HEK293 (cell line): Measurements from ENCODE around the gene TMF1.

Source experiments
- CTCF ChIA-PET: fragments of 350-600 bp; formaldehyde crosslinking; extraction: SDS; loops from one replicate; lab custom pipeline; 2021; ENCODE audit warnings: antibody characterized with exemption; lab: Yijun Ruan, JAX
- POLR2A ChIA-PET: fragments of 300-600 bp; formaldehyde crosslinking; extraction: SDS; loops from one replicate; lab custom pipeline; 2020; ENCODE audit warnings: antibody characterized with exemption, inconsistent platforms; lab: Yijun Ruan, JAX
- H3K27ac ChIP-seq: fragments of 200-500 bp; sonication (Bioruptor generic); 2 replicates; pipeline ENCODE4 v1.5.1; 2014; ENCODE audit warnings: low read depth, low read length, control low read depth, inconsistent platforms; ENCODE audit errors: extremely low read depth
- H3K36me3 ChIP-seq, 2 experiments: fragments of 200-500 bp in 1 of 2; sonication (Bioruptor generic) in 1 of 2; 1 replicate in 1 of 2; 2 replicates in 1 of 2; pipeline ENCODE4 v1.5.1; 2014 to 2017; ENCODE audit warnings: inconsistent platforms in 2 of 2, low read length in 2 of 2; ENCODE audit not compliant: control insufficient read depth in 2 of 2, insufficient read depth in 1 of 2
- H3K4me1 ChIP-seq: fragments of 200-500 bp; sonication (Bioruptor generic); 2 replicates; pipeline ENCODE4 v1.5.1; 2014; ENCODE audit warnings: mild to moderate bottlenecking, low read length, inconsistent platforms; ENCODE audit not compliant: control insufficient read depth, insufficient read depth
- H3K4me3 ChIP-seq: 2 replicates; pipeline ENCODE4 v1.5.1; 2011; ENCODE audit warnings: low read depth, mild to moderate bottlenecking, control low read depth, low read length, moderate library complexity
- H3K9me3 ChIP-seq: fragments of 200-500 bp; sonication (Bioruptor generic); 2 replicates; pipeline ENCODE4 v1.5.1; 2014; ENCODE audit warnings: low read depth, low read length, inconsistent platforms; ENCODE audit not compliant: control insufficient read depth, insufficient read depth
- GLI2 ChIP-seq: fragments of 450-650 bp; formaldehyde crosslinking; IDR thresholded peaks from 2 replicates; pipeline ENCODE4; 2017; ENCODE audit warnings: missing biosample characterization, missing genetic modification characterization, low read depth, borderline replicate concordance
- GLIS2 ChIP-seq: fragments of 450-650 bp; formaldehyde crosslinking; IDR thresholded peaks from 2 replicates; pipeline ENCODE4 v1.5.1; 2016; ENCODE audit warnings: missing biosample characterization, missing genetic modification characterization
- KLF10 ChIP-seq: fragments of 450-650 bp; IDR thresholded peaks from 2 replicates; pipeline ENCODE4 v1.5.1; 2018; ENCODE audit warnings: missing biosample characterization, mild to moderate bottlenecking, missing genetic modification characterization
- MYNN ChIP-seq: fragments of 450-650 bp; formaldehyde crosslinking; IDR thresholded peaks from 2 replicates; pipeline ENCODE4 v1.5.1; 2016; ENCODE audit warnings: missing biosample characterization, missing genetic modification characterization, borderline replicate concordance
- YY1 ChIP-seq: fragments of 450-650 bp; formaldehyde crosslinking; IDR thresholded peaks from 2 replicates; pipeline ENCODE4 v1.5.1; 2018; ENCODE audit warnings: missing biosample characterization, missing genetic modification characterization
- ZBTB20 ChIP-seq: fragments of 450-650 bp; formaldehyde crosslinking; IDR thresholded peaks from 2 replicates; pipeline ENCODE4 v1.5.1; 2016; ENCODE audit warnings: missing biosample characterization, missing genetic modification characterization
- ZBTB7A ChIP-seq: fragments of 450-650 bp; formaldehyde crosslinking; IDR thresholded peaks from 2 replicates; pipeline ENCODE4 v1.5.1; 2016; ENCODE audit warnings: low read depth, missing biosample characterization, missing genetic modification characterization
- ZNF121 ChIP-seq: fragments of 450-650 bp; formaldehyde crosslinking; IDR thresholded peaks from 2 replicates; pipeline ENCODE4 v1.5.1; 2016; ENCODE audit warnings: missing biosample characterization, missing genetic modification characterization
- ZNF146 ChIP-seq: fragments of 450-650 bp; formaldehyde crosslinking; IDR thresholded peaks from 2 replicates; pipeline ENCODE4 v1.5.1; 2016; ENCODE audit warnings: missing biosample characterization, missing genetic modification characterization
- ZNF280D ChIP-seq: fragments of 450-650 bp; formaldehyde crosslinking; IDR thresholded peaks from 2 replicates; pipeline ENCODE4 v1.5.1; 2016; ENCODE audit warnings: missing biosample characterization, missing genetic modification characterization
- ZNF292 ChIP-seq: fragments of 450-650 bp; formaldehyde crosslinking; IDR thresholded peaks from 2 replicates; pipeline ENCODE4 v1.5.1; 2016; ENCODE audit warnings: low read depth, missing biosample characterization, missing genetic modification characterization, borderline replicate concordance
- ZNF311 ChIP-seq: fragments of 450-650 bp; formaldehyde crosslinking; IDR thresholded peaks from 2 replicates; pipeline ENCODE4 v1.5.1; 2017; ENCODE audit warnings: missing biosample characterization, missing genetic modification characterization, borderline replicate concordance
- ZNF335 ChIP-seq: fragments of 450-650 bp; formaldehyde crosslinking; conservative IDR thresholded peaks from 2 replicates; pipeline ENCODE4 v1.5.1; 2016; ENCODE audit warnings: missing biosample characterization, missing genetic modification characterization
- ZNF513 ChIP-seq: fragments of 450-650 bp; IDR thresholded peaks from 2 replicates; pipeline ENCODE4 v1.5.1; 2018; ENCODE audit warnings: missing biosample characterization, missing genetic modification characterization
- ZNF530 ChIP-seq: fragments of 450-650 bp; formaldehyde crosslinking; IDR thresholded peaks from 2 replicates; pipeline ENCODE4 v1.5.1; 2016; ENCODE audit warnings: low read depth, missing biosample characterization, missing genetic modification characterization
- ZNF548 ChIP-seq: fragments of 450-650 bp; formaldehyde crosslinking; IDR thresholded peaks from 2 replicates; pipeline ENCODE4 v1.5.1; 2016; ENCODE audit warnings: missing biosample characterization, missing genetic modification characterization
- ZNF580 ChIP-seq: fragments of 450-650 bp; formaldehyde crosslinking; IDR thresholded peaks from 2 replicates; pipeline ENCODE4 v1.5.1; 2016; ENCODE audit warnings: missing biosample characterization, missing genetic modification characterization
- ZNF596 ChIP-seq: fragments of 450-650 bp; IDR thresholded peaks from 2 replicates; pipeline ENCODE4 v1.5.0; 2018; ENCODE audit warnings: missing biosample characterization, mild to moderate bottlenecking, missing genetic modification characterization, moderate library complexity
- ZNF701 ChIP-seq: fragments of 450-650 bp; formaldehyde crosslinking; IDR thresholded peaks from 2 replicates; pipeline ENCODE4 v1.5.1; 2016; ENCODE audit warnings: missing biosample characterization, missing genetic modification characterization
- ZNF704 ChIP-seq: fragments of 450-650 bp; formaldehyde crosslinking; IDR thresholded peaks from 2 replicates; pipeline ENCODE4 v1.5.1; 2016; ENCODE audit warnings: missing biosample characterization, missing genetic modification characterization
- ZNF707 ChIP-seq: fragments of 450-650 bp; formaldehyde crosslinking; IDR thresholded peaks from 2 replicates; pipeline ENCODE4 v1.5.1; 2016; ENCODE audit warnings: missing biosample characterization, missing genetic modification characterization
- ZNF777 ChIP-seq: fragments of 450-650 bp; formaldehyde crosslinking; IDR thresholded peaks from 2 replicates; pipeline ENCODE4 v1.5.1; 2017; ENCODE audit warnings: missing biosample characterization, missing genetic modification characterization, borderline replicate concordance
- ZNF791 ChIP-seq: fragments of 450-650 bp; formaldehyde crosslinking; IDR thresholded peaks from 2 replicates; pipeline ENCODE4 v1.5.1; 2016; ENCODE audit warnings: missing biosample characterization, missing genetic modification characterization

TMF1 gene

GRCh38 chr3:69087030-69087791 is 35.1 kb upstream of the TMF1 start:
- Histone ChIP-seq H3K36me3 (peaks cover 0 to 7% of the 10 kb centered on the region in 2 experiments; a peak in 1 of 3 replicates), H3K4me3 (no peak overlapping the region), H3K27ac (no peak overlapping the region; the same call in 1 of the 2 replicates), H3K4me1 (peaks cover 3% of the 10 kb centered on the region; the same call in 1 of the 2 replicates), H3K9me3 (no peaks in the 10 kb centered on the region)
- POLR2A ChIA-PET: interaction anchor here (0.7 kb wide), 1 partner anchor 43 kb away, joined by 4 read pairs; no protein-coding TSS in a partner anchor
- CTCF ChIA-PET: no interaction called here
- TF ChIP-seq ZNF777: no peak
- TF ChIP-seq ZNF121 (tag by site-specific recombination): peak; percentile 77; the same call in 1 of the 2 replicates
- TF ChIP-seq ZNF548 (tag by site-specific recombination): no peak
- no peak for TF ChIP-seq YY1 (tag by site-specific recombination)
- peak; percentile 43; the same call in 1 of the 2 replicates for TF ChIP-seq ZNF335
- no peak for TF ChIP-seq ZNF580 (tag by site-specific recombination)
- no peak for TF ChIP-seq GLI2 (tag by site-specific recombination)

DNA sequence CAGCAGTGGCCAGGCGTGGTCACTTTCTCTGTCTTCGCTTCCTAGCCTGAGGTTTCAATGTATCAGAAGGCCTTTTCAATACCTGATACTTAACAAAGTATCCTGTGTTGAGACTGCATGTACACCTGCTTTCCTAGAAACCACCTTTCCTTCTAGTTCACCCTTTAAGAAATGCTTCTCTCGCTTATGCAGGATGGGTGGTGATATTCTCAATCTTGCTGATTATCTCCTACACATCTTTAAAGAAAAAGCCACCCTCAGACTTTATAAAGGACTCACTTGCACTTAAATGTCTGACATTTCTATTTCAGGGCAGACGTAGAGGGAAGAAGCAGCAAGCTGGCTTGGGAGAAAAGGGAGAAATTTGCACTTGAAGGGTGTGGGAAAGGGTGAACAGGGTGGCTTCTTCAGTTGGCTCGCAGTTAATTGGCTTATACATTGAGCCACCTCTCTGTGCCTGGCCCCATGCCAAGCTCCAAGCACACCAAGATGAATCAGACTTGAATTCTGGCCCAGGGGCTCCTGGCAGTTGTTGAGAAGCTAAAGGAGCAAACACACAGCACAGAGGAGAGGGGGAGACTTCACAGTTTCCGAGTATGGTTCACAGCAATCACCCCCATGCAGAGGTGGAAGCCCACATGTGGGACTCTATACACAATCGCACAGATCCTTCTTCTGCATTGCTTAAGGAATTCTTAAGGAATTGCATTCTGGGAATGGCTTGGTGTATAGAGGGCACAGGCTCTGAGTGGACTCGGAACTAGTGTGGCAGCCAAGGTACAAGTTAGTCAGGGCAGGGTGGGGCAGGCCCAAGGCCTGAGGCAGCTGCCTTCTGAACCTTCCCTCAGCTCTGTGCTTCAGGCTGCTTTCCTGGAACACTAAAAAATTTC is 33.9 kb upstream of the TMF1 start:
- CTCF ChIA-PET: interaction anchor here (0.5 kb wide), 1 partner anchor 66 kb away, joined by 5 read pairs; no protein-coding TSS in a partner anchor
- peak overlapping the region; percentile 79 for H3K27ac ChIP-seq
- no peaks in the 10 kb centered on the region for H3K9me3 ChIP-seq
- H3K36me3 ChIP-seq: peaks cover 0 to 7% of the 10 kb centered on the region in 2 experiments; a peak in 1 of 3 replicates
- peaks cover 4% of the 10 kb centered on the region; the same call in 1 of the 2 replicates for H3K4me1 ChIP-seq
- peak overlapping the region; percentile 91 for H3K4me3 ChIP-seq
- POLR2A ChIA-PET: interaction anchor here (0.5 to 1.1 kb wide), 4 partner anchors 13 to 42 kb away, joined by 3 to 4 read pairs (median 3); no protein-coding TSS in a partner anchor
- TF ChIP-seq ZBTB7A (tag by site-specific recombination) (no peak), ZNF311 (tag by site-specific recombination) (no peak), ZNF146 (tag by site-specific recombination) (no peak), ZNF513 (tag by site-specific recombination) (no peak), ZNF596 (tag by site-specific recombination) (no peak), ZNF707 (no peak), GLIS2 (tag by site-specific recombination) (no peak), ZNF280D (tag by site-specific recombination) (no peak), MYNN (tag by site-specific recombination) (no peak), ZNF530 (tag by site-specific recombination) (no peak), KLF10 (tag by site-specific recombination) (peak; percentile 37; the same call in 1 of the 2 replicates), ZNF292 (tag by site-specific recombination) (no peak), ZBTB20 (tag by site-specific recombination) (peak; percentile 46), ZNF791 (tag by site-specific recombination) (no peak), ZNF704 (tag by site-specific recombination) (no peak), ZNF701 (tag by site-specific recombination) (no peak)
